Measurements from ENCODE around the gene HRH1. TPM values are rescaled to one million over a fixed set of nuclear protein-coding genes. Genes with fewer than 3 reads are reported as not detected.

Gene HRH1
- total RNA-seq, 1 donor from 2014 or later, result 3.2 TPM

DNA sequence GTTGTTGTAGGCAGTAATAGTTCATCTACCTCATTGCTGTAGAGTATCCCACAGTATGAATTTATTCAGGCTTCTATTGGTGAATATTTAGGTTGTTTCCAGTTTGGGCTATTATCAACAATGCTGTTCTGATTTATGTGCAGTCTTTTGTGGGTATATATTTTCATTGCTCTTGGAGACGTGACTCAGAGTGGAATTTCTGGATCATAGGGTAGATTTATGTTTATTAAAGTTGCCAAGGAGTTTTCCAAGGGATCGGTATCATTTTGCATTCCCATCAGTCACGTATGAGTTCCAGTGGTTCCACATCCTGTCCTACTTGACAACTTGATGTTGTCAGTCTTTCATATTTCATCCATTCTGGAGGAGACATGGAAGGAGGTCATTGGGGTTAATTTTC lies 8.4 kb upstream of the HRH1 start:
- DNase-seq (ENCODE audit: low read depth), result no peak
- no peak overlapping the region for H3K4me3 ChIP-seq (ENCODE audit: low read depth, low read length)
- TF ChIP-seq, protein P1, sequence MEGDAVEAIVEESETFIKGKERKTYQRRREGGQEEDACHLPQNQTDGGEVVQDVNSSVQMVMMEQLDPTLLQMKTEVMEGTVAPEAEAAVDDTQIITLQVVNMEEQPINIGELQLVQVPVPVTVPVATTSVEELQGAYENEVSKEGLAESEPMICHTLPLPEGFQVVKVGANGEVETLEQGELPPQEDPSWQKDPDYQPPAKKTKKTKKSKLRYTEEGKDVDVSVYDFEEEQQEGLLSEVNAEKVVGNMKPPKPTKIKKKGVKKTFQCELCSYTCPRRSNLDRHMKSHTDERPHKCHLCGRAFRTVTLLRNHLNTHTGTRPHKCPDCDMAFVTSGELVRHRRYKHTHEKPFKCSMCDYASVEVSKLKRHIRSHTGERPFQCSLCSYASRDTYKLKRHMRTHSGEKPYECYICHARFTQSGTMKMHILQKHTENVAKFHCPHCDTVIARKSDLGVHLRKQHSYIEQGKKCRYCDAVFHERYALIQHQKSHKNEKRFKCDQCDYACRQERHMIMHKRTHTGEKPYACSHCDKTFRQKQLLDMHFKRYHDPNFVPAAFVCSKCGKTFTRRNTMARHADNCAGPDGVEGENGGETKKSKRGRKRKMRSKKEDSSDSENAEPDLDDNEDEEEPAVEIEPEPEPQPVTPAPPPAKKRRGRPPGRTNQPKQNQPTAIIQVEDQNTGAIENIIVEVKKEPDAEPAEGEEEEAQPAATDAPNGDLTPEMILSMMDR (IDR thresholded peaks at IDR 0.05; ENCODE audit: insufficient read depth, low read length, poor library complexity, severe bottlenecking), result no peak
- no peaks in the 10 kb centered on the region for H3K27me3 ChIP-seq (ENCODE audit: control insufficient read depth, insufficient read depth, low read length)
- no peaks in the 10 kb centered on the region for H3K36me3 ChIP-seq (ENCODE audit: control insufficient read depth, insufficient read depth, low read length)

DNA sequence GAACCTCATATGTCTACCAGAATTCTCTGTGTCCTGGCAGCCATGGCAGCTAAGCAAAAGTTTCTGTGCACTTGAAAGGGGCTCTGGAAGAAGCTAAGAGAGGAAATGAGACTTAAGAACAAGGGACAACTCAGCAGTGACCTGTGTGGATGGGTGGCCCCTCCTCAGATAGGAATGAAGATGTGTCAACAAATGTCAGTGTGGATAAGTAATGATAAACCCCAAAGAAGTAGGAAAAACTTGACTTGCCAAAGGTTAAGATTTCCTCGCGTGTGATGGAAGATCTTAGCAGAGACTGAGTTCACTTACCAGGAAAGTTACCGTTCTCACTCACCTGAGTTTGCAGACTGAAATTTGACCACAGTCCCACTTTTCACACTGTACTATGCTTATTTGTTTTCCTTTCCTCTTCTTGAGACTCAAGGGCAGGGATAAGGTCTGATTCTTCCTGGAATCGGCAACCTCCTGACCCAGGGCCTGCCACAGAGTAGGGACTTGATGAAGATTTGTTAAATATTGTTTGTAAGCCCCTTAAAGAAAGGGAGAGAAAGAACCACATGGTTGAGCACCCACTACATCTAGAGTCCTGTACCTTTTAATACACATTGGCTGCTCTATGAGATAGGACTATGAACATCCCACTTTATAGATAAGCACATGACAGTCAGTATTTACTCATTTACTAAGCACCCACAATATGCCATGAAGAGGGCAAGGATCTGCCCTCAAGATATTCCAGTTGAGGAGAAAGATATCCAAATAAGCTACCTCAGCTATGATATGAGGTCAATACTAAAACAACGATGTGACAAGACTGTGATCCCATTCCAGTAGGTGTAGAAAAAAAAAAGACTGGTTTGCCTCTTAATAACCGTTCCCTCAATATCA lies 7.3 kb upstream of the HRH1 start:
- Histone ChIP-seq H3K36me3 (ENCODE audit: control insufficient read depth, insufficient read depth, low read length) (no peaks in the 10 kb centered on the region), H3K4me3 (ENCODE audit: low read depth, low read length) (no peak overlapping the region), H3K27me3 (ENCODE audit: control insufficient read depth, insufficient read depth, low read length) (no peaks in the 10 kb centered on the region)
- DNase-seq (ENCODE audit: low read depth), result no peak
- TF ChIP-seq, protein P1 (IDR thresholded peaks at IDR 0.05; ENCODE audit: insufficient read depth, low read length, poor library complexity, severe bottlenecking), result no peak

DNA sequence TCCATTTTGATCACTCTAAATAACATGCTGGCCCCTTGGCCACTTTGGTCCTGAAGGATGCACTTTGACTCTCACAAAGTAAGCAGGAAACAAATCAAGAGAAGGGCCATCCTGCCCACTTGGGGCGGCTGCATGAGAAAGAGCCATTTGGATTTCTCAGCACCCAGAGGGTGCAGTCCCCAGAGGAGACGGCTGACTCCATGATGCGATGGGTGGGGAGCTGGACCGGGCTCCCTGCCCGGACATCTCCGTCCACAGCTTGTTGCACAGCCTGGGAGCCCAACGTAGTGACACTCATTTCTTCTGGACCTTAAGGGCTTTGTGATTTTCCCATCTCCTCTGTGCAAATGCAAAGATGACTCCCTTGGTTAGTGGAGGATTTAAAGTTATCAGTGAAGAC lies 4.0 kb upstream of the HRH1 start:
- DNase-seq (ENCODE audit: low read depth), result no peak
- H3K36me3 ChIP-seq (ENCODE audit: control insufficient read depth, insufficient read depth, low read length), result no peaks in the 10 kb centered on the region
- no peaks in the 10 kb centered on the region for H3K27me3 ChIP-seq (ENCODE audit: control insufficient read depth, insufficient read depth, low read length)
- no peak overlapping the region for H3K4me3 ChIP-seq (ENCODE audit: low read depth, low read length)
- TF ChIP-seq, protein P1 (IDR thresholded peaks at IDR 0.05; ENCODE audit: insufficient read depth, low read length, poor library complexity, severe bottlenecking), result no peak

DNA sequence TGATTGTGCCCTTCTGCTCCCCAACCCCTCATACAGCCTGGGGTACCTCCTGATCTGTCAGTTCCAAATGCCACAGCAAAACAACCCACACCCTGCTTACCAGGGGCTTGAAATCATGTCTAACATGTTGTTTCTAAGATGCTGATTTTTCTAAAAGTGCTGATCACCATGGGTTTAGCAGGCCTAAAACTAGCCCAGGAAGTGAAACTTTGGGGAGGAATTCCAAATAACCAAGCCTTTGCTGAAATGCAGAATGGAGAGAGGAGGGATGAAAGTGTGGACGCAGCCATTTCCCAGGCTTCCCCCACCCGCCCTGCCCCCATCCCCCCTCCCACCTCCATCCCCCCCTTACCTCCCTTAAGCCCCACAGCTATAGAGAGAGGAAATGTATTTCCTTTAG lies 2.0 kb upstream of the HRH1 start:
- H3K36me3 ChIP-seq (ENCODE audit: control insufficient read depth, insufficient read depth, low read length), result no peaks in the 10 kb centered on the region
- no peak for DNase-seq (ENCODE audit: low read depth)
- no peaks in the 10 kb centered on the region for H3K27me3 ChIP-seq (ENCODE audit: control insufficient read depth, insufficient read depth, low read length)
- H3K4me3 ChIP-seq (ENCODE audit: low read depth, low read length), result no peak overlapping the region
- TF ChIP-seq, protein P1 (IDR thresholded peaks at IDR 0.05; ENCODE audit: insufficient read depth, low read length, poor library complexity, severe bottlenecking), result no peak

DNA sequence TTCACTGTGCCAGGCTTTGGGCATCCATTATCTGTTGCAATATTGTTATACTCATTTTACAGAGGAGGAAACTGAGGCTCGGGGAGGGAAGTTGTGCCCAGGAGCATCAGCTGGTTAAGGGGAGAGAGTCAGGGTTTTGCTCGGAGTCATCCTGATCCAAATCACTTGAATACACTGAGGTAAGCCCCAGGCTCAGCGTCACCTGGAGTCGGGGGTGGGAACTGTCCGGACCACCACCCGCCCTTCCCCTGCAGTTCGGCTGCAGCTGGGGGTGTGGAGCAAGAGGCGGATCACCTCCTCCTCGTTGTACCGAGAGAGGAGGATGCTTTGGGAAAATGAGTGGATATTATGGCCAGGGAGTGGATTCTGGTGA lies 646 bp downstream of the HRH1 start:
- H3K36me3 ChIP-seq (ENCODE audit: control insufficient read depth, insufficient read depth, low read length), result no peaks in the 10 kb centered on the region
- DNase-seq (ENCODE audit: low read depth), result no peak
- TF ChIP-seq, protein P1 (IDR thresholded peaks at IDR 0.05; ENCODE audit: insufficient read depth, low read length, poor library complexity, severe bottlenecking), result peak; percentile 28
- no peaks in the 10 kb centered on the region for H3K27me3 ChIP-seq (ENCODE audit: control insufficient read depth, insufficient read depth, low read length)
- peak overlapping the region; percentile 76 for H3K4me3 ChIP-seq (ENCODE audit: low read depth, low read length)

All from kidney epithelial cell (primary cell).